ENCODE data around the gene FAM20C. TPM values are rescaled to one million over a fixed set of nuclear protein-coding genes. Genes with fewer than 3 reads are reported as not detected.
A peak's percentile ranks its signal among the peaks of the same experiment; 100 is the strongest.

FAM20C gene
- total and polyA plus RNA-seq, 2 donors (not counting 3 experiments of a cell fraction or from before 2014, with no cell fraction given), result 14.2 to 34.5 TPM

DNA sequence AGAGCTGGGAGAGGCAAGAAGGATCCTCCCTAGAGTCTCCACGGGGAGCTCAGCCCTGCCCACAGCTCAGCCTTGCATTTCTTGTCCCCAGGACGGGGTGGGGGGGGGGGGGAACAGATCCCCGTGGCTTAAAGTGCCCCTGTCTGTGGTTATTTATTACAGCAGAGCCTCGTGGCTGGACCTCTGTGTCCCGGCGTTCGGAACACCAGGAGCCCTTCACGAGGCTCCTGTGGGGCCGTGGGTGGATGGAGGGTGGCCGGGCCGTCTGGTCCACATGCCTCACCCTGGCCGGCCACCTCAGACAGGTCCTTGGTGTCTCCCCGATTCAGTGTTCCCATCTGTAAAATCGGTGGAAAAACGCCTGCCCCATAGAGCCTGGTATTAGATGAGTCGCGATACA is 37.9 kb downstream of the FAM20C start:
- Histone ChIP-seq H4K20me1 (replicated peaks; ENCODE audit: control insufficient read depth, extremely low read depth, insufficient read depth, low read length) (no peaks in the 10 kb centered on the region), H3K27ac (ENCODE audit: insufficient read depth, low read depth, low read length) (no peak overlapping the region), H3K4me2 (ENCODE audit: insufficient read depth, low read length) (no peak overlapping the region), H3K4me3 (replicated peaks in 1 of 3; ENCODE audit: insufficient read depth in 1 of 3, low read depth in 1 of 3, low read length in 3 of 3) (no peak overlapping the region), H3K36me3 (ENCODE audit: control insufficient read depth in 2 of 2, extremely low read depth in 1 of 2, insufficient read depth in 2 of 2, low read length in 2 of 2) (no peaks in the 10 kb centered on the region), H3K9ac (replicated peaks; ENCODE audit: extremely low read depth, insufficient read depth, low read length) (no peak overlapping the region), H2AFZ (ENCODE audit: low read depth, low read length) (no peak overlapping the region), H3K9me1 (replicated peaks; ENCODE audit: control insufficient read depth, extremely low read depth, insufficient read depth, low read length) (no peaks in the 10 kb centered on the region), H3K79me2 (ENCODE audit: control insufficient read depth, insufficient read depth, low read length) (no peaks in the 10 kb centered on the region), H3K4me1 (ENCODE audit: control insufficient read depth, extremely low read depth, insufficient read depth, low read length) (no peaks in the 10 kb centered on the region), H3K27me3 (ENCODE audit: control insufficient read depth in 2 of 2, insufficient read depth in 2 of 2, low read length in 2 of 2) (no peaks in the 10 kb centered on the region), H3K9me3 (replicated peaks; ENCODE audit: control insufficient read depth, insufficient read depth, low read length) (no peaks in the 10 kb centered on the region)
- POLR2A ChIA-PET, result no interaction called here
- TF ChIP-seq GATA2 (IDR thresholded peaks at IDR 0.05; ENCODE audit: insufficient read depth, insufficient read length, low read depth, low read length) (no peak), FOS (IDR thresholded peaks at IDR 0.05; ENCODE audit: borderline replicate concordance, insufficient read depth, low read length) (no peak), MYC (IDR thresholded peaks at IDR 0.05; ENCODE audit: low read depth, low read length) (no peak), EZH2 (IDR thresholded peaks at IDR 0.05; ENCODE audit: borderline replicate concordance, low read depth, low read length, severe bottlenecking) (no peak)
- TF ChIP-seq, protein P1, sequence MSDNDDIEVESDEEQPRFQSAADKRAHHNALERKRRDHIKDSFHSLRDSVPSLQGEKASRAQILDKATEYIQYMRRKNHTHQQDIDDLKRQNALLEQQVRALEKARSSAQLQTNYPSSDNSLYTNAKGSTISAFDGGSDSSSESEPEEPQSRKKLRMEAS (IDR thresholded peaks at IDR 0.05; ENCODE audit: insufficient read depth, insufficient read length), result no peak
- dilution Hi-C loops (cut with MboI; ENCODE audit: extremely low pct_ligation_motif_present, low sequenced_read_pairs), result no loop called here
- FAIRE-seq, result no peak
- CTCF ChIA-PET, result interaction anchor here (1.6 kb wide), 1 partner anchor 166 kb away, joined by 7 read pairs; no protein-coding TSS in a partner anchor
- intact Hi-C loops (cut with micrococcal nuclease), result no loop called here
- BruUV-seq (replicated peaks), result no TSS peak
- DNase-seq (ENCODE audit: low read depth, low spot score), result no peak

DNA sequence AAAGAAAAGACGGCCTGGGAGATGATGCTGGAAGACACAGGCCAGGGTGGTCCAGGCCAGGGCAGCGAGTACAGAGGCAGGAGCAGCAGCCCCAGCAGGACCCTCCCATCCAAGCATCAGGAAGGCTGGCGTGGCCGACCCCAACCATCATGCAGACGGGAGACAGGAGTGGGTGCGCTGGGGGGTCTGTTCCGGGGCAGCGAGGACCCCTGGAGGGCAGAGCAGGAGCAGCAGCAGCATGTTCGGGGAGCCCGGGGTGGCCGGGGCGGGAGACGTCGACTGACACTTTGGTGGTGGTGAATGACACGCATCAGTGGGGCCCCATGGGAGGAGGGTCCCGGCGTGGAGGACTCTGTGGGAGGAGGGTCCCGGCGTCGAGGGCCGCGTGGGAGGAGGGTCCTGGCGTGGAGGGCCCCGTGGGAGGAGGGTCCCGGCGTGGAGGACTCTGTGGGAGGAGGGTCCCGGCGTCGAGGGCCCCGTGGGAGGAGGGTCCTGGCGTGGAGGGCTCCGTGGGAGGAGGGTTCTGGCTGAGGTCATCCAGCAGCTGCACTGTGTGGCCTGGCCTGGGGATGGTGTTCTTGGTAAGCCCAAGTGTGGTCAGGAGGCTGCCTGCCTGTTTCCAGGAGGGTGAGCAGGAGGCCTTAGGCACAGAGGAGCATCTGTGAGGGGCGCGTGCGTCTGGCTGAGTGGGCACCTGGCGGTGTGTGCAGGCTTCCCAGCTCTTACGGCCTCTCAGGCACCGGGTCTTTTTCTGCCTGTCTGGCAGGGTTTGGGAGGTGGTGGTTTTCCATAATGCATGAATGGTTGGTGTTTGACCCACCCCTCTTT is 38.9 kb downstream of the FAM20C start:
- no peak overlapping the region for H2AFZ ChIP-seq (ENCODE audit: low read depth, low read length)
- H3K4me1 ChIP-seq (ENCODE audit: control insufficient read depth, extremely low read depth, insufficient read depth, low read length), result no peaks in the 10 kb centered on the region
- no peak overlapping the region for H3K9ac ChIP-seq (replicated peaks; ENCODE audit: extremely low read depth, insufficient read depth, low read length)
- intact Hi-C loops (cut with micrococcal nuclease) (no loop called here), dilution Hi-C loops (cut with MboI; ENCODE audit: extremely low pct_ligation_motif_present, low sequenced_read_pairs) (no loop called here)
- TF ChIP-seq, protein P2, sequence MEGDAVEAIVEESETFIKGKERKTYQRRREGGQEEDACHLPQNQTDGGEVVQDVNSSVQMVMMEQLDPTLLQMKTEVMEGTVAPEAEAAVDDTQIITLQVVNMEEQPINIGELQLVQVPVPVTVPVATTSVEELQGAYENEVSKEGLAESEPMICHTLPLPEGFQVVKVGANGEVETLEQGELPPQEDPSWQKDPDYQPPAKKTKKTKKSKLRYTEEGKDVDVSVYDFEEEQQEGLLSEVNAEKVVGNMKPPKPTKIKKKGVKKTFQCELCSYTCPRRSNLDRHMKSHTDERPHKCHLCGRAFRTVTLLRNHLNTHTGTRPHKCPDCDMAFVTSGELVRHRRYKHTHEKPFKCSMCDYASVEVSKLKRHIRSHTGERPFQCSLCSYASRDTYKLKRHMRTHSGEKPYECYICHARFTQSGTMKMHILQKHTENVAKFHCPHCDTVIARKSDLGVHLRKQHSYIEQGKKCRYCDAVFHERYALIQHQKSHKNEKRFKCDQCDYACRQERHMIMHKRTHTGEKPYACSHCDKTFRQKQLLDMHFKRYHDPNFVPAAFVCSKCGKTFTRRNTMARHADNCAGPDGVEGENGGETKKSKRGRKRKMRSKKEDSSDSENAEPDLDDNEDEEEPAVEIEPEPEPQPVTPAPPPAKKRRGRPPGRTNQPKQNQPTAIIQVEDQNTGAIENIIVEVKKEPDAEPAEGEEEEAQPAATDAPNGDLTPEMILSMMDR (IDR thresholded peaks at IDR 0.05; ENCODE audit: extremely low read depth in 1 of 2, insufficient read depth in 1 of 2, low read depth in 1 of 2, low read length in 2 of 2), result peak; percentile 10 to 39
- TF ChIP-seq GATA2 (IDR thresholded peaks at IDR 0.05; ENCODE audit: insufficient read depth, insufficient read length, low read depth, low read length), result no peak
- H3K9me1 ChIP-seq (replicated peaks; ENCODE audit: control insufficient read depth, extremely low read depth, insufficient read depth, low read length), result no peaks in the 10 kb centered on the region
- BruUV-seq (replicated peaks), result no TSS peak
- no peaks in the 10 kb centered on the region for H4K20me1 ChIP-seq (replicated peaks; ENCODE audit: control insufficient read depth, extremely low read depth, insufficient read depth, low read length)
- peaks cover 0 to 3% of the 10 kb centered on the region in 2 experiments for H3K36me3 ChIP-seq (ENCODE audit: control insufficient read depth in 2 of 2, extremely low read depth in 1 of 2, insufficient read depth in 2 of 2, low read length in 2 of 2)
- H3K79me2 ChIP-seq (ENCODE audit: control insufficient read depth, insufficient read depth, low read length), result no peaks in the 10 kb centered on the region
- no peak overlapping the region for H3K4me2 ChIP-seq (ENCODE audit: insufficient read depth, low read length)
- no peak for DNase-seq (ENCODE audit: low read depth, low spot score)
- POLR2A ChIA-PET, result no interaction called here
- no peak overlapping the region for H3K4me3 ChIP-seq (replicated peaks in 1 of 3; ENCODE audit: insufficient read depth in 1 of 3, low read depth in 1 of 3, low read length in 3 of 3)
- no peak for FAIRE-seq
- no peaks in the 10 kb centered on the region for H3K27me3 ChIP-seq (ENCODE audit: control insufficient read depth in 2 of 2, insufficient read depth in 2 of 2, low read length in 2 of 2)
- no peak overlapping the region for H3K27ac ChIP-seq (ENCODE audit: insufficient read depth, low read depth, low read length)
- CTCF ChIA-PET, result interaction anchor here (1.6 kb wide), 1 partner anchor 167 kb away, joined by 7 read pairs; no protein-coding TSS in a partner anchor
- no peaks in the 10 kb centered on the region for H3K9me3 ChIP-seq (replicated peaks; ENCODE audit: control insufficient read depth, insufficient read depth, low read length)
